AG20443 (cell line): Measurements from ENCODE around the gene DPH7.
"Not testable (repeated sequence)": the region's sequence is repeated elsewhere in the genome, so short reads cannot be mapped to it uniquely, and the experiment has no call there.

Experiments used
- DNase-seq: peaks from one replicate; pipeline ENCODE4 v3.0.0; 2012; ENCODE audit warnings: low spot score, mixed read lengths

Gene DPH7

DNA sequence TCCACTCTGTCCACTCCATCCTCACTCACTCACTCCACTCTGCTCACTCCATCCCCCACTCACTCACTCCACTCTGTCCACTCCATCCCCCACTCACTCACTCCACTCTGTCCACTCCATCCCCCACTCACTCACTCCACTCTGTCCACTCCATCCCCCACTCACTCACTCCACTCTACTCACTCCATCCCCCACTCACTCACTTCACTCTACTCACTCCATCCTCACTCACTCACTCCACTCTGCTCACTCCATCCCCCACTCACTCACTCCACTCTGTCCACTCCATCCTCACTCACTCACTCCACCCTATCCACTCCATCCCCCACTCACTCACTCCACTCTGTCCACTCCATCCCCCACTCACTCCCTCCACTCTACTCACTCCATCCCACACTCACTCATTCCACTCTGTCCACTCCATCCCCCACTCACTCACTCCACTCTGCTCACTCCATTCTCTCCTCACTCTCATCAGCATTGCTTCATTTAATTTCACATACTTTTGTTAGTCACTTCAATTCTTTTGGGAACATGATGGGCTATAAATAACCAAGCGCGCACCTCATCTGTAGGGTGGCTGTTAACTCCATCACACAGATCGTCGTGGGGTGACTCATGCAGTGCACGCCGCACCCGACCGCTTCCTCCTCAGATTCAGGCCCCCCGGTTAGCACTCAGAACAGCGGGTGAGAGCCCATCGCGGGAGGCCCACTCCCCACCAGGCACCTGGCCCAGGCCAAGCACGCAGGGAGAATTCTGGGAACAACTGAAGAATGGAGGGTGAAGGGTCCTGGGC, 59.9 kb downstream of the DPH7 start:
- not testable (repeated sequence) for DNase-seq

DNA sequence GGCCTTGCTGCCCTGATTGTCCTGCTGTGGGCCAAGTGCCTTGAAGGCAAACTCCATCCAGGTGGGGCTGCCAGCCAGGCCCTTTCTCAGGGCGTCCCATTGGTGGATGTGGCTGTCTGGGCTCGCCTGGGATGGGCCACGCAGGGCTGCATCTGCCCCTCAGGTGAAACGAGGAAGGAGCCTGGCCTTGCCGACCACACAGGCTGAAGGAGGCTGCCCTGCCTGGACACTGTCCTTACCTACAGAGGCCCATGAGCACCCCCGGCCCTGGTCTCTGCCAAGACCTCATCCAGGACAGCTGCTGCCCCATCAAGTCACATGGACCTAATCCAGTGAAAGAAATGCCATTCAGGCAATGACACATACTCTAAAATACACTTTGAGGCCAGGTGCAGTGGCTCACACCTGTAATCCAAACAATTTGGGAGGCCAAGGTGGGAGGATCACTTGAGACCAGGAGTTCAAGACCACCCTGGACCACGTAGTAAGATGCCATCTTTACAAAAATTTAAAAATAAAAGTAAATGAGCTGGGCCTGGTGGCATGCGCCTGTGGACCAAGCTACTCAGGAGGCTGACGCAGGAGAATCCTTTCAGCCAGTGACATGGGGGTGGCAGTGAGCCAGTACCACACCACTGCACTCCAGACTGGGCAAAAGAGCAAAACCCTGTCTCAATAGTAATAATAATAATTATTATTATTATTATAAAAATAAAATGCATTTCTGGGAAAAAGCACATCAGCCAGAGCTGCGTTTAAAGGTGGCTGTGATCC, 62.4 kb downstream of the DPH7 start:
- no peak for DNase-seq

DNA sequence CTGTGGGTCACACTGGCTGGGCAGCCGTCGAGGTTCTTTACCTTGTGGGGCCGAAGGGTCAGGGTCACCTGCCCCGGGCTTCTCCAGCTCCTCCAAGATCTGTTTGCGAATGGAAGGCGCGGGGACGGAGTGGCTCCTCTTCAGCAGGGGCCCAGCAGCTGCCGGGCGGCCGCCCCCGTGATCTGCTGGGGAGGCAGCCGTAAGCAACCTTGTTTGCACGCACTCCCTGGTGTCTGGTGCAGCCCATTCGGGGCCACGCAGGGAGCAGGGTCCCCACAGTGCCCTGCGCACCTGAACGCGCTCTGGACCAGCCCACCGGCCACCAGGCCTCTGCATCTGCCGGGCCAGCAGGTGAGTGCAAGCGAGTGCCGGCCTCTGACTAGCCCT, 63.4 kb downstream of the DPH7 start:
- DNase-seq = no peak

DNA sequence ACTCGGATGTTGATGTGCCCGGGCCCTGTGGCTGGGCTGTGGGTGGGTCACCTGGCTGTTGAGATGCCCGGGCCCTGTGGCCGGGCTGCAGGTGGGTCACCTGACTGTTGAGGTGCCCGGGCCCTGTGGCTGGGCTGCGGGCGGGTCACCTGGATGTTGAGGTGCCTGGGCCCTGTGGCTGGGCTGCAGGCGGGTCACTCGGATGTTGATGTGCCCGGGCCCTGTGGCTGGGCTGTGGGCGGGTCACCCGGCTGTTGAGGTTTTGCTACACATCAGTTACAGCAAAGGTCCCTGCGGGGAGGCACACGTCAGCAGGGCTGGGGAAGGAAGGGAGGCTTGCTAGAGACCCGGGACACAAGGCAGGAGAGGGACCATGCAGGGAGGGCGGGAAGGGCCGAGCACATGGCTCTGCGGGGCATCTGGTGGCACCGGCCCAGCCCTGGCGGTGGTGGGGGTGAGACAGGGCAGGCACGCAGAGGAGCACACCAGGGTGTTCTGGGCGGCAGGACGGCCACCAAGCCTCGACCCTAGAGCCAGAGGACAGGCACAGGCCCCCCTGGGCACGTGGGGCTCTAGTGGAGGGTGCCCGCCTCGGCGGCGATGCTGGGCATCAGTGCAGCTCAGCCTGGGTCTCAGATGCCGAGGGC, 63.9 kb downstream of the DPH7 start:
- DNase-seq = no peak

DNA sequence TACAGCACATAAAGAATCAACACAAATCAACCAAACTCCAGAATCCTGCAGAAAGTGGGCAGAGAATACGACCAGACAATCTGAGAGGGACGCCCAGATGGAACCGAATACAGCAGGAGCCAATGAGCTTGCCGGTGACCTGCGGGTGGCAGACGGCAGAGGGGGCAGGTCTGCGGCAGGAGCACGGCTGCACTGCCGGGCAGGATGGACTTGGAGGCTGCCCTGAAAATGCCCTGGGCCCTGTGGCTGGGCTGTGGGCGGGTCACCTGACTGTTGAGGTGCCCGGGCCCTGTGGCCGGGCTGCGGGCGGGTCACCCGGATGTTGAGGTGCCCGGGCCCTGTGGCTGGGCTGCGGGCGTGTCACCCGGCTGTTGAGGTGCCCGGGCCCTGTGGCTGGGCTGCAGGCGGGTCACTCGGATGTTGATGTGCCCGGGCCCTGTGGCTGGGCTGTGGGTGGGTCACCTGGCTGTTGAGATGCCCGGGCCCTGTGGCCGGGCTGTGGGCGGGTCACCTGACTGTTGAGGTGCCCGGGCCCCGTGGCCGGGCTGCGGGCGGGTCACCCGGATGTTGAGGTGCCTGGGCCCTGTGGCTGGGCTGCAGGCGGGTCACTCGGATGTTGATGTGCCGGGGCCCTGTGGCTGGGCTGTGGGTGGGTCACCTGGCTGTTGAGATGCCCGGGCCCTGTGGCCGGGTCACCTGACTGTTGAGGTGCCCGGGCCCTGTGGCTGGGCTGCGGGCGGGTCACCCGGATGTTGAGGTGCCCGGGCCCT, 64.7 kb downstream of the DPH7 start:
- not testable (repeated sequence) for DNase-seq

DNA sequence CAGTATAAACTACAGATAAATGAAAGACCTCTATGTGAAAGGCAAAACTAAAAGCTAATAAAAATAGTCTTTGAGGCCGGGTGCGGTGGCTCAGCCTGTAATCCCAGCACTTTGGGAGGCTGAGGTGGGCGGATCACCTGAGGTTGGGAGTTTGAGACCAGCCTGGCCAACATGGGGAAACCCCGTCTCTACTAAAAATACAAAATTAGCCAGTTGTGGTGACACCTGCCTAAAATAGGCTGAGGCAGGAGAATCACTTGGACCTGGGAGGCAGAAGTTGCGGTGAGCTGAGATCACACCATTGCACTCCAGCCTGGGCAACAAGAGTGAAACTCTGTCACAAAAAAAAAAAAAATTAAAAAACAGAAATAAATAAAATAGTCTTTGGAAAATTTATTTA, 65.6 kb downstream of the DPH7 start:
- DNase-seq = not testable (repeated sequence)

DNA sequence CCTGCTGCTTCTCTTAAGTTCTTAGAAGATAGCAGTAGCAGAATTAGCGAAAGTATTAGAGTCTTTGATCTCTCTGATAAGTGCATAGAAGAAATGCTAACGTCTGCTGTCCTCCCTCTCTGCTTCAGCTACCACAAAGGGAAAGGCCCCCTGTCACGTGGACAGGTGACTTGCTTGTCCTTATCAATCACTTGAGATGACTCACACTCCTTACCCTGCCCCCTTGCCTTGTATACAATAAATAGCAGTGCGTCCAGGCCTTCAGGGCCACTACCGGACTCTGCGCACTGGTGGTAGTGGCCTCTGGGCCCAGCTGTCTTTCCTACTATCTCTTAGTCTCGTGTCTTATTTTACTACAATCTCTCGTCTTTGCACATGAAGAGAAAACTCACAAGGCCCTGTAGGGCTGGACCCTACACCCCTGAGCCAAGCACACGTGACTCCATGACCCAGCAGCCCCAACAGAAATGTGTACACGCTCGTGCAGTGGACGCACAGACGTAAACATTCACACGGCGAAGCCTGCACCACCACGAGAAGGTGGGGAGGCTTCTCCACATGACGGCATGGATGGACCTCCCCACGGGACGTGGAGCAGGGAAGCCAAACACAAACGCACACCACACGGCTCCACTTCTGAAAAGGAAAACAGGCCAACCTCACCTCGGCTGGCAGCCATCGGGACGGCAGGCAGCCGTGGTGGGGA, 66.8 kb downstream of the DPH7 start:
- no peak for DNase-seq

DNA sequence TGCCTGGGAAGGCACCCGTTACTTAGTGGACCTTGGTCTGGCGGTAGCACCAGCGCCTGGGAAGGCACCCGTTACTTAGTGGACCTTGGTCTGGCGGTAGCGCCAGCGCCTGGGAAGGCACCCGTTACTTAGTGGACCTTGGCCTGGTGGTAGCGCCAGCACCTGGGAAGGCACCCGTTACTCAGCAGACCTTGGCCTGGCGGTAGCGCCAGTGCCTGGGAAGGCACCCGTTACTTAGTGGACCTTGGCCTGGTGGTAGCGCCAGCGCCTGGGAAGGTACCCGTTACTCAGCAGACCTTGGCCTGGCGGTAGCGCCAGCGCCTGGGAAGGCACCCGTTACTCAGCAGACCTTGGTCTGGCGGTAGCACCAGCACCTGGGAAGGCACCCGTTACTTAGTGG, 67.6 kb downstream of the DPH7 start:
- DNase-seq = not testable (repeated sequence)

DNA sequence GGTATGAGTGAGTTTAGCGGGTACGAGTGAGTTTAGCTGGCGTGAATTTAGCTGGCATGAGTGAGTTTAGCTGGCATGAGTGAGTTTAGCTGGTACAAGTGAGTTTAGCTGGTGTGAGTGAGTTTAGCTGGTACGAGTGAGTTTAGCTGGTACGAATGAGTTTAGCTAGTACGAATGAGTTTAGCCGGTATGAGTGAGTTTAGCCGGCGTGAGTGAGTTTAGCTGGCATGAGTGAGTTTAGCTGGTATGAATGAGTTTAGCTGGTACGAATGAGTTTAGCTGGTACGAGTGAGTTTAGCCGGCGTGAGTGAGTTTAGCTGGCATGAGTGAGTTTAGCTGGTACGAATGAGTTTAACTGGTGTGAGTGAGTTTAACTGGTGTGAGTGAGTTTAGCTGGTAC, 69.5 kb downstream of the DPH7 start:
- DNase-seq = no peak

DNA sequence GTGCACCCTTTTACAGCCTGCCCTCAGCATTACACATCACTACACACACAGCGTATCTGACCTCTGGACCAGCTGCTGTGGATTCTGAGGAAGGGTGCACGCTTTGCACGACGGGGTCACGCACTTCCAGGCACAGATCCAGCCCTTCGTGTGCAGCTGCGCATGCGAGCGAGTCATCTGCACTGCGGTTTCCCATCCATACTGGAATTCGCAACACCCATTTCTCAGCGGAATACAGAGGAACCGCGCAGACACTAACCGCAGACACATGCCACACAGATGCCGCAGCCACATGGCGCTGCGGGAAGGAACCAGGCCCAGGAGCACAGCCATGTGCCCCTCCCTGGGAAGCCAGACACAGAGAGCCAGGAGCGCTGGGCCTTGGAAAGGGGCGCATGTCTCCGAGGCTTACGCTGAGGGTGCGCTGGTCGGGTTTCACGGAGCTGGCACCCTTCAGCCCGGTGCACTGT, 72.0 kb downstream of the DPH7 start:
- DNase-seq = peak; percentile 92

DNA sequence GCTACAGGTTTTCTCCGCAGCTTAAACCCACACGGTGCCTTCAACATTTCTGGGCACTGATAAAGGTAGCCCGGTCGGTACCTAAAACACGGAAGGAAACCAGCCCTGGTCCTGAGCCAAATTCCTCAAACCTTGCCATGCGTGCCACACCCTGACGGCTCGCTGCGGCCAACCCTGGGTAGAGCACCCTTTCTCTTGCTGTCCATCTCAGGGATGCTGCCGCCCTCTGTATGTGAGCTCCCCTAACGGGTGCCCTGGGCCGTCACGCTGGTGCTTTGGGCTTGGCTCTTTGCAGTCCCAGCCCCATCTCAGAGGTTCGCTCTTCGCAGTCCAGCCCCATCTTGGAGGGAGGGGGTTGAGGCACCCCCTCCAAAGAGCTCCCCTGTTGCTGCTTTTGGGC, 72.5 kb downstream of the DPH7 start:
- no peak for DNase-seq

DNA sequence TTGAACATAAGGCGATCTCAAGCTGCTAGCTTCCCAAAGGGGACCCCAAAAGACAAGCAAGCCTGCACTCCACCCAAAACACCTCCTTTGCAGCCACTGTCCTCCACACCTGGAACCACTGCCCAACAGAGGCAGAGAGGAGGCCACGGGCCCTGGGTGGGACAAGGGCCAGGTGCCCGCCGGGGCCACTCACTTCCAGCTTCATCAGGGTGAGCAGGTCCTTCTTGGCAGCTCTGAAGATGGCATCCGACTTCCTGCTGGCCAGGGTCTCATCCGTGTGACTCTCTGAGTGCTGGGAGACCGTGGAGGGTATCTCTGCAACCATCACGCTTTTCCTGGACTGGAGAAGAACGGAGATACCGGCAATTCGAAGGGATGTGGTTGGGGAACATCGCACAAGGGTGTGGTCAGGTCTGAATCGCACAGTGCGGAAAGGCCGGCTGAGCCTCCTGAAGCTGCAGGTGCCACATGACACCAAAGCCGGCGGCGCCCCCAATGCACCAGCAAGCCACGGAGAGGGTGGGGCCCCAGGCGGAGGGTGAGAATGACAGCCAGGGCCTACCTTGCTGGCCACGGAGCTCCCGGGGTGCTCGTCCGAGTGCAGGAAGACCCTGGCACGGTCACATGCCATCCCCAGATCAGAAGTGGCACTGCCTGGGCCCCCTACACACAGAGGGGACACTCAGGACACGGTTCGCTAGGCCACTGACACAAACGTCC, 73.1 kb downstream of the DPH7 start:
- no peak for DNase-seq
